Lower leg skin (tissue), 4 donors: Measurements from ENCODE around the gene HNRNPF. TPM values are rescaled to one million over a fixed set of nuclear protein-coding genes. Genes with fewer than 3 reads are reported as not detected.

Experiments used
- DNase-seq, 2 donors: peaks; one replicate each; pipeline ENCODE4 v3.0.0-alpha.2; 2019; ENCODE audit warnings: low spot score in 2 of 2
- H3K4me3 ChIP-seq: fragments of 200-600 bp; sonication (generic); 2 replicates; pipeline ENCODE4 v1.5.1; 2017; ENCODE audit warnings: mild to moderate bottlenecking, low read depth; ENCODE audit not compliant: poor library complexity, severe bottlenecking
- CTCF ChIP-seq, 3 donors: fragments of 450-650 bp; IDR thresholded peaks; one replicate each; pipeline ENCODE4 v1.5.1; 2016; ENCODE audit warnings: antibody characterized with exemption in 3 of 3, mild to moderate bottlenecking in 3 of 3, moderate library complexity in 2 of 3
- POLR2A ChIP-seq, 2 donors: fragments of 450-650 bp; IDR thresholded peaks; one replicate each; pipeline ENCODE4 v1.6.1; 2016 to 2017; ENCODE audit warnings: antibody characterized with exemption in 2 of 2, mild to moderate bottlenecking in 1 of 2, moderate library complexity in 1 of 2
- WGBS, 2 donors: methylation state at CpG; one replicate each; pipeline ENCODE4 v1.1.5; 2018; 5-methylcytosine and 5-hydroxymethylcytosine counted together
- intact Hi-C: fragments of 100-400 bp; cut with DNase I; formaldehyde crosslinking; loops from one replicate; pipeline ENCODE4 v1.15.0; 2023; ENCODE audit warnings: low total_unique reads
- total RNA-seq, 4 donors: library from RNA; depleted of rRNA; stranded (reverse); fragments of >200 nt; gene quantifications; one replicate each; pipeline ENCODE4 v1.1.0, GENCODE V29; 2016

HNRNPF gene
- total RNA-seq, 4 donors from 2014 or later, result 227 to 254 (median 232) TPM

- 83 to 94% methylated on average over 5 of the region's 5 CpGs for WGBS, 2 donors
- intact Hi-C loops, result no loop called here
- TF ChIP-seq CTCF (IDR thresholded peaks at IDR 0.05), result no peak
- TF ChIP-seq POLR2A (IDR thresholded peaks at IDR 0.05), result no peak
- no peak for DNase-seq
- H3K4me3 ChIP-seq, result no peak overlapping the region
Observed at GRCh38 chr10:43380610-43381222, 28.3 kb downstream of the HNRNPF start.

DNA sequence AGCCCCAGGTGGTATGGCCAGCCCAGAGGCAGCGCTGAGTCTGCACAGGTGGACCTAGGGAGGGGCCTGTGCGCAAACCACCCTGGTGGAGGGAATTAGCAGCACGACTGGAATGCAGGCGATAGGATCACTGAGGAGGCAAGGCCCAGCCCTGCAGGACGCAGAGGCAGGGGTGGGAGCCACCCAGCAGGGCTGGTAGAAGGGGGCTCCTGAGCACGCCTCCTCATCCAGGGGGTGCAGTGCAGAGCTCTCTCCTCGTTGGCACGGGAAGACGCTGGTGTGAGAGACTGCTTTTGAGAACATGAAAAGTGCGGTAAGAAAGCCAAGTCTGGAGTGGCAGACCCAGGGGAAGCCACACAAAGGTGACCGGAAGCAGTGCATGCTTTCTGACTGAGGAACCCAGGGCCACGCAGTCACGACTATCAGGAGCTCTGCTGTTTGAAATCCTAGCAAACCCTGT lies 31.5 kb downstream of the HNRNPF start:
- TF ChIP-seq CTCF (IDR thresholded peaks at IDR 0.05), result no peak
- no peak for TF ChIP-seq POLR2A (IDR thresholded peaks at IDR 0.05)
- WGBS, 2 donors, result 78 to 81% methylated on average over 13 of the region's 13 CpGs
- DNase-seq, result no peak
- H3K4me3 ChIP-seq, result no peak overlapping the region
- intact Hi-C loops, result no loop called here

DNA sequence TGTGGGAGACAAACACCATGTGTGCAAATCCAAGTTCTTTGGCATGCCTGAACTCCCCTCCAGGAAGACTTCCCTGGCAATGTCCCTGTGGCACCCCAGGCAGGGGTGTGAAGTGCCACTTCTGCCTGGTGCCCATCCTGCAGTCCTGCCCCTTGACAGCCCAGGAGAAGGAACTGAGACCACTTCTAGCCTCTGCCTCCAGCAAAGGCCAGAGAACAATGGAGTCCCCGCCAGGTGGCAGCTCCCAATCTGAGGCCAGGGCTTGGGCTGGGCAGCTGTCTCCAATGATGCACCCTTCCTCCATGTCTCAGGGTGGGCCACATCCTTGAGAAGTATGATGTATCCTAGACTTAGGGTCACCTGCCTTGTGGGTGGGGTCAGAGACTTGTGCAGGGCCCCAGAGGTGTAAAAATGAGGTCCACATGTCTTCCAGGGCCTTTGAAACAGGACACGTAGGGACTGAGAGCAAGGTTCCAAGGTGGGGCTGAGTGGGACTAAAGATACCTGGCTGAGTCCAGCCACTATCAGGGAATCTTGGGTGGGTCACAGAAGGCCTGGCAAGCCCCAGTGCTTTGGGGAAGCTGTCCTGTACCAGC lies 32.1 kb downstream of the HNRNPF start:
- no peak overlapping the region for H3K4me3 ChIP-seq
- intact Hi-C loops, result no loop called here
- WGBS, 2 donors, result 77 to 91% methylated on average over 2 of the region's 2 CpGs
- DNase-seq, result no peak
- TF ChIP-seq POLR2A (IDR thresholded peaks at IDR 0.05) (no peak), CTCF (IDR thresholded peaks at IDR 0.05) (no peak)

- no peak for TF ChIP-seq POLR2A (IDR thresholded peaks at IDR 0.05)
- TF ChIP-seq CTCF (IDR thresholded peaks at IDR 0.05), result no peak
- DNase-seq, result no peak
- intact Hi-C loops, result no loop called here
- WGBS, 2 donors, result 84 to 92% methylated on average over 9 of the region's 9 CpGs
- no peak overlapping the region for H3K4me3 ChIP-seq
Observed at GRCh38 chr10:43376046-43376635, 32.8 kb downstream of the HNRNPF start.

GRCh38 chr10:43375401-43376020 lies 33.5 kb downstream of the HNRNPF start:
- DNase-seq, result no peak
- WGBS, 2 donors, result 70 to 85% methylated on average over 11 to 12 of the region's 12 CpGs
- no peak overlapping the region for H3K4me3 ChIP-seq
- TF ChIP-seq POLR2A (IDR thresholded peaks at IDR 0.05) (no peak), CTCF (IDR thresholded peaks at IDR 0.05) (no peak)
- intact Hi-C loops, result no loop called here
